NCI-H2081 (cell line): ENCODE results near the gene WAC.
A peak's percentile ranks its signal among the peaks of the same experiment; 100 is the strongest.

ENCODE experiments used
- DNase-seq, 2 experiments: peaks; one replicate each; lab custom pipeline; 2025; lab: John Stamatoyannopoulos, UW

The WAC gene

GRCh38 chr10:28668363-28669226, 135.7 kb downstream of the WAC start:
- DNase-seq: peak; percentile 62 to 81

GRCh38 chr10:28669227-28670173, 136.6 kb downstream of the WAC start:
- no peak for DNase-seq
